ENCODE results near the gene PPP3R2. TPM values are rescaled to one million over a fixed set of nuclear protein-coding genes. Genes with fewer than 3 reads are reported as not detected.
"Not testable (repeated sequence)": the region's sequence is repeated elsewhere in the genome, so short reads cannot be mapped to it uniquely, and the experiment has no call there.

The PPP3R2 gene
- total RNA-seq, 1 donor from 2014 or later: not detected

GRCh38 chr9:101601904-101602765, 7.4 kb upstream of the PPP3R2 start:
- Histone ChIP-seq H3K4me3 (no peak overlapping the region), H3K27ac (no peak overlapping the region), H3K36me3 (no peaks in the 10 kb centered on the region), H3K27me3 (no peaks in the 10 kb centered on the region), H3K9me3 (no peaks in the 10 kb centered on the region), H3K4me1 (no peaks in the 10 kb centered on the region)
- DNase-seq (ENCODE audit: low spot score in 2 of 2): no peak
- intact Hi-C loops (cut with DNase I): no loop called here
- peak; percentile 16 to 59 (median 39) for TF ChIP-seq CTCF (IDR thresholded peaks at IDR 0.05)

- intact Hi-C loops (cut with DNase I): no loop called here
- TF ChIP-seq CTCF (IDR thresholded peaks at IDR 0.05): no peak
- Histone ChIP-seq H3K4me1 (no peaks in the 10 kb centered on the region), H3K27me3 (no peaks in the 10 kb centered on the region), H3K4me3 (no peak overlapping the region), H3K9me3 (no peaks in the 10 kb centered on the region), H3K27ac (no peak overlapping the region), H3K36me3 (no peaks in the 10 kb centered on the region)
- no peak for DNase-seq (ENCODE audit: low spot score in 2 of 2)
Observed at GRCh38 chr9:101593345-101593744, 1.4 kb downstream of the PPP3R2 start.

- Histone ChIP-seq H3K27me3 (no peaks in the 10 kb centered on the region), H3K9me3 (no peaks in the 10 kb centered on the region), H3K36me3 (no peaks in the 10 kb centered on the region), H3K4me1 (no peaks in the 10 kb centered on the region), H3K4me3 (no peak overlapping the region), H3K27ac (no peak overlapping the region)
- intact Hi-C loops (cut with DNase I): no loop called here
- DNase-seq (ENCODE audit: low spot score in 2 of 2): no peak
- no peak for TF ChIP-seq CTCF (IDR thresholded peaks at IDR 0.05)
Observed at GRCh38 chr9:101592788-101593187, 2.0 kb downstream of the PPP3R2 start.

- Histone ChIP-seq H3K4me3 (no peak overlapping the region), H3K36me3 (no peaks in the 10 kb centered on the region), H3K4me1 (no peaks in the 10 kb centered on the region), H3K27me3 (no peaks in the 10 kb centered on the region), H3K27ac (no peak overlapping the region), H3K9me3 (no peaks in the 10 kb centered on the region)
- intact Hi-C loops (cut with DNase I): no loop called here
- TF ChIP-seq CTCF (IDR thresholded peaks at IDR 0.05): no peak
- no peak for DNase-seq (ENCODE audit: low spot score in 2 of 2)
Observed at GRCh38 chr9:101591787-101592446, 2.9 kb downstream of the PPP3R2 start.

- intact Hi-C loops (cut with DNase I): no loop called here
- no peaks in the 10 kb centered on the region for H3K9me3 ChIP-seq
- no peaks in the 10 kb centered on the region for H3K27me3 ChIP-seq
- H3K36me3 ChIP-seq: no peaks in the 10 kb centered on the region
- no peak overlapping the region for H3K27ac ChIP-seq
- H3K4me1 ChIP-seq: no peaks in the 10 kb centered on the region
- no peak for DNase-seq (ENCODE audit: low spot score in 2 of 2)
- no peak for TF ChIP-seq CTCF (IDR thresholded peaks at IDR 0.05)
- H3K4me3 ChIP-seq: no peak overlapping the region
Observed at GRCh38 chr9:101590901-101591300, 3.9 kb downstream of the PPP3R2 start.

GRCh38 chr9:101590074-101590473, 4.7 kb downstream of the PPP3R2 start:
- H3K4me3 ChIP-seq; intact Hi-C loops (cut with DNase I); H3K27me3 ChIP-seq; H3K27ac ChIP-seq; H3K36me3 ChIP-seq; H3K9me3 ChIP-seq; H3K4me1 ChIP-seq; DNase-seq (ENCODE audit: low spot score in 2 of 2): not testable (repeated sequence)
